ENCODE data around the gene CD96. TPM values are rescaled to one million over a fixed set of nuclear protein-coding genes. Genes with fewer than 3 reads are reported as not detected.
A peak's percentile ranks its signal among the peaks of the same experiment; 100 is the strongest.

CD96 gene
- total and polyA plus RNA-seq, 2 donors (not counting 3 experiments of a cell fraction or from before 2014, with no cell fraction given): not detected

DNA sequence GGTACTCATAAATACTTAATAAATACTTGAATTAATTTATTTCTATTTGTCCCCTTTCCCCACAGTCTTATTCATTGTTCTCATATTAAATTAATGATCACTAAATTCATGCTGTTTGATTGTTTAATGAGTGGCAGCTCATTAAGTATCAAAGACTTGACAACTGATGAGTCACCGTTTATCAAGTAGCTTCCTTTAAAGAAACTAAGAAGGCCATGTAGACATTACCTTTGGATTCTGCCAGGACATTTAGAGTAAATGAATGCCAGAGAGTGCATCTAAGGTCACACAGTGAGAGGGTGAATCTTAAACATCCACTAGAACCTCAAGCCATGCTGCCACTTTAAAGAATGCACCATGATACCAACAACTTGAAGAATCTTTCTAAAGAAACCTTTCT lies 29.3 kb downstream of the CD96 start:
- intact Hi-C loops (cut with micrococcal nuclease) (no loop called here), dilution Hi-C loops (cut with MboI; ENCODE audit: extremely low pct_ligation_motif_present, low sequenced_read_pairs) (no loop called here)

DNA sequence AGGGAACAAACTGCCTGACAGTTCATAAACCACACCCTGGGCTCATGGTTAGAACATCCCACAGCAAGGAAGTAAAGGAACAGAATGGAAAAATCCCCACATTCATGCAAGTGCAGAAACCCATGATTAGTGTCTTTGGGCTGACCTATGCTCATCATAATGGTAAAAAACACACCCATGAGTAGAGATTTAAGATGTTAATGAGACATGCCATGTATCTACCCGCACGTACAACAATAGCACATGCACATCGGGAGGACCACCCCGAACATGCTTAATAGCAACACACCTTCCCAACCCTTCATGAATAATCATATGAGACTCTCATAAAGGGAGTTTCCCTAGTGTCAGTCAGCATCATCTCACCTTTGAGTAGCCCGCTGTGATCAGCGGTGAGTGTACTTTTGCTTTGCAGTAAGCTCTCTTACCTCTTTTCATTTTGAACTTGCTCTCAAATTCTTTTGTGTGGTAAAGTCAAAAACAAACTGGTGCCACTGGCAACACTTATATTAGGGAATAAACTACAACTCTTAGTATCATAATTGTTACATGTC lies 30.0 kb downstream of the CD96 start:
- Histone ChIP-seq H3K4me3 (replicated peaks in 1 of 3; ENCODE audit: insufficient read depth in 1 of 3, low read depth in 1 of 3, low read length in 3 of 3) (no peak overlapping the region), H3K4me1 (ENCODE audit: control insufficient read depth, extremely low read depth, insufficient read depth, low read length) (no peaks in the 10 kb centered on the region), H3K9me3 (replicated peaks; ENCODE audit: control insufficient read depth, insufficient read depth, low read length) (no peaks in the 10 kb centered on the region), H3K4me2 (ENCODE audit: insufficient read depth, low read length) (no peak overlapping the region), H3K27ac (ENCODE audit: insufficient read depth, low read depth, low read length) (no peak overlapping the region), H3K9ac (replicated peaks; ENCODE audit: extremely low read depth, insufficient read depth, low read length) (no peak overlapping the region), H4K20me1 (replicated peaks; ENCODE audit: control insufficient read depth, extremely low read depth, insufficient read depth, low read length) (no peaks in the 10 kb centered on the region), H3K9me1 (replicated peaks; ENCODE audit: control insufficient read depth, extremely low read depth, insufficient read depth, low read length) (no peaks in the 10 kb centered on the region), H3K27me3 (ENCODE audit: control insufficient read depth in 2 of 2, insufficient read depth in 2 of 2, low read length in 2 of 2) (no peaks in the 10 kb centered on the region), H2AFZ (ENCODE audit: low read depth, low read length) (no peak overlapping the region), H3K36me3 (ENCODE audit: control insufficient read depth in 2 of 2, extremely low read depth in 1 of 2, insufficient read depth in 2 of 2, low read length in 2 of 2) (no peaks in the 10 kb centered on the region), H3K79me2 (ENCODE audit: control insufficient read depth, insufficient read depth, low read length) (no peaks in the 10 kb centered on the region)
- dilution Hi-C loops (cut with MboI; ENCODE audit: extremely low pct_ligation_motif_present, low sequenced_read_pairs): no loop called here
- ChIA-PET POLR2A (no interaction called here), CTCF (no interaction called here)
- BruUV-seq (replicated peaks): no TSS peak
- no peak for DNase-seq (ENCODE audit: low read depth, low spot score)
- intact Hi-C loops (cut with micrococcal nuclease): no loop called here
- FAIRE-seq: no peak
- TF ChIP-seq POLR2A (IDR thresholded peaks at IDR 0.05; ENCODE audit: low read depth, low read length) (no peak), FOS (IDR thresholded peaks at IDR 0.05; ENCODE audit: borderline replicate concordance, insufficient read depth, low read length) (no peak), JUN (IDR thresholded peaks at IDR 0.05; ENCODE audit: borderline replicate concordance, insufficient read depth, insufficient read length, low read depth) (no peak), GATA2 (IDR thresholded peaks at IDR 0.05; ENCODE audit: insufficient read depth, insufficient read length, low read depth, low read length) (no peak), CTCF (IDR thresholded peaks at IDR 0.05; ENCODE audit: extremely low read depth in 1 of 2, insufficient read depth in 1 of 2, low read depth in 1 of 2, low read length in 2 of 2) (no peak), MAX (IDR thresholded peaks at IDR 0.05; ENCODE audit: insufficient read depth, insufficient read length) (no peak), MYC (IDR thresholded peaks at IDR 0.05; ENCODE audit: low read depth, low read length) (no peak), POLR2AphosphoS5 (IDR thresholded peaks at IDR 0.05; ENCODE audit: insufficient read depth, low read depth, low read length) (no peak), EZH2 (IDR thresholded peaks at IDR 0.05; ENCODE audit: borderline replicate concordance, low read depth, low read length, severe bottlenecking) (no peak)

More for the DNA sequence above, 29.3 kb downstream of the CD96 start:
- H3K27me3 ChIP-seq (ENCODE audit: control insufficient read depth in 2 of 2, insufficient read depth in 2 of 2, low read length in 2 of 2): no peaks in the 10 kb centered on the region
- H3K9me3 ChIP-seq (replicated peaks; ENCODE audit: control insufficient read depth, insufficient read depth, low read length): no peaks in the 10 kb centered on the region
- H3K9me1 ChIP-seq (replicated peaks; ENCODE audit: control insufficient read depth, extremely low read depth, insufficient read depth, low read length): no peaks in the 10 kb centered on the region
- POLR2A ChIA-PET: no interaction called here
- H4K20me1 ChIP-seq (replicated peaks; ENCODE audit: control insufficient read depth, extremely low read depth, insufficient read depth, low read length): no peaks in the 10 kb centered on the region
- BruUV-seq (replicated peaks): no TSS peak
- no peaks in the 10 kb centered on the region for H3K36me3 ChIP-seq (ENCODE audit: control insufficient read depth in 2 of 2, extremely low read depth in 1 of 2, insufficient read depth in 2 of 2, low read length in 2 of 2)
- no peak overlapping the region for H3K9ac ChIP-seq (replicated peaks; ENCODE audit: extremely low read depth, insufficient read depth, low read length)
- TF ChIP-seq EZH2 (IDR thresholded peaks at IDR 0.05; ENCODE audit: borderline replicate concordance, low read depth, low read length, severe bottlenecking): no peak
- peak; percentile 5 for TF ChIP-seq JUN (IDR thresholded peaks at IDR 0.05; ENCODE audit: borderline replicate concordance, insufficient read depth, insufficient read length, low read depth)
- no peak for TF ChIP-seq POLR2A (IDR thresholded peaks at IDR 0.05; ENCODE audit: low read depth, low read length)
- no peak for TF ChIP-seq GATA2 (IDR thresholded peaks at IDR 0.05; ENCODE audit: insufficient read depth, insufficient read length, low read depth, low read length)
- no peak overlapping the region for H3K4me3 ChIP-seq (replicated peaks in 1 of 3; ENCODE audit: insufficient read depth in 1 of 3, low read depth in 1 of 3, low read length in 3 of 3)
- no peaks in the 10 kb centered on the region for H3K4me1 ChIP-seq (ENCODE audit: control insufficient read depth, extremely low read depth, insufficient read depth, low read length)
- H2AFZ ChIP-seq (ENCODE audit: low read depth, low read length): no peak overlapping the region
- H3K4me2 ChIP-seq (ENCODE audit: insufficient read depth, low read length): no peak overlapping the region
- H3K79me2 ChIP-seq (ENCODE audit: control insufficient read depth, insufficient read depth, low read length): no peaks in the 10 kb centered on the region
- DNase-seq (ENCODE audit: low read depth, low spot score) (no peak), FAIRE-seq (no peak)
- no peak overlapping the region for H3K27ac ChIP-seq (ENCODE audit: insufficient read depth, low read depth, low read length)
- CTCF ChIA-PET: no interaction called here

Measured in endothelial cell of umbilical vein (primary cell).